GM12891 (cell line): Measurements from ENCODE around the gene ETHE1.

Source experiments
- DNase-seq: peaks from one replicate; pipeline ENCODE4 v3.0.0; 2011; ENCODE audit warnings: low spot score; ENCODE audit not compliant: insufficient read length
- FAIRE-seq: peaks from 2 replicates; lab custom pipeline; 2011; peaks lifted over from hg19 to GRCh38; lab: Jason Lieb, UNC
- PAX5 ChIP-seq: IDR thresholded peaks from 2 replicates; pipeline ENCODE4 v1.6.1; 2011; ENCODE audit warnings: low read length, moderate library complexity, mild to moderate bottlenecking; ENCODE audit not compliant: insufficient read depth, severe bottlenecking
- POLR2A ChIP-seq: IDR thresholded peaks from 2 replicates; pipeline ENCODE4 v1.6.1; 2011; ENCODE audit warnings: low read depth, low read length, control low read depth
- POLR2AphosphoS5 ChIP-seq: IDR thresholded peaks from 2 replicates; pipeline ENCODE4 v1.6.1; 2011; ENCODE audit warnings: low read depth, low read length, control low read depth
- POU2F2 ChIP-seq: IDR thresholded peaks from 2 replicates; pipeline ENCODE4 v1.6.1; 2011; ENCODE audit warnings: low read depth, mild to moderate bottlenecking, control low read depth, low read length, moderate library complexity
- SPI1 ChIP-seq: IDR thresholded peaks from 2 replicates; pipeline ENCODE4 v1.6.1; 2011; ENCODE audit warnings: low read depth, low read length, control low read depth
- TAF1 ChIP-seq: IDR thresholded peaks from 2 replicates; pipeline ENCODE4 v1.6.1; 2011; ENCODE audit warnings: low read depth, low read length, control low read depth

ETHE1 gene

GRCh38 chr19:43479226-43479625 is 47.8 kb downstream of the ETHE1 start:
- FAIRE-seq (no peak), DNase-seq (no peak)
- TF ChIP-seq POLR2AphosphoS5 (no peak), POU2F2 (no peak), PAX5 (no peak), TAF1 (no peak), SPI1 (no peak), POLR2A (no peak)

GRCh38 chr19:43478323-43478722 is 48.7 kb downstream of the ETHE1 start:
- DNase-seq (no peak), FAIRE-seq (no peak)
- no peak for TF ChIP-seq TAF1
- no peak for TF ChIP-seq SPI1
- no peak for TF ChIP-seq POLR2A
- no peak for TF ChIP-seq POLR2AphosphoS5
- no peak for TF ChIP-seq PAX5
- no peak for TF ChIP-seq POU2F2

GRCh38 chr19:43476606-43477005 is 50.4 kb downstream of the ETHE1 start:
- FAIRE-seq (no peak), DNase-seq (no peak)
- TF ChIP-seq POLR2AphosphoS5, result no peak
- no peak for TF ChIP-seq PAX5
- TF ChIP-seq POLR2A, result no peak
- no peak for TF ChIP-seq POU2F2
- TF ChIP-seq TAF1, result no peak
- TF ChIP-seq SPI1, result no peak

GRCh38 chr19:43474986-43475705 is 51.9 kb downstream of the ETHE1 start:
- no peak for TF ChIP-seq PAX5
- TF ChIP-seq POU2F2, result no peak
- TF ChIP-seq SPI1, result peak; percentile 50
- 0 out of 2 replicates have a peak, but pooled peaks have one; percentile 21 for TF ChIP-seq POLR2A
- 0 out of 2 replicates have a peak, but pooled peaks have one; percentile 13 for TF ChIP-seq TAF1
- no peak for TF ChIP-seq POLR2AphosphoS5
- FAIRE-seq, result peak; percentile 98
- DNase-seq, result peak; percentile 92

GRCh38 chr19:43474487-43474886 is 52.5 kb downstream of the ETHE1 start:
- DNase-seq (no peak), FAIRE-seq (no peak)
- TF ChIP-seq TAF1 (no peak), SPI1 (no peak), POLR2A (no peak), POU2F2 (no peak), PAX5 (no peak), POLR2AphosphoS5 (no peak)

- TF ChIP-seq PAX5 (no peak), TAF1 (no peak), SPI1 (no peak), POLR2AphosphoS5 (no peak), POLR2A (no peak), POU2F2 (no peak)
- no peak for DNase-seq
- FAIRE-seq, result no peak
These were observed 55.9 kb downstream of the ETHE1 start for GRCh38 chr19:43471091-43471490.

GRCh38 chr19:43470288-43470687 is 56.7 kb downstream of the ETHE1 start:
- FAIRE-seq, result no peak
- TF ChIP-seq POU2F2 (no peak), TAF1 (no peak), POLR2AphosphoS5 (no peak), POLR2A (no peak), SPI1 (no peak), PAX5 (no peak)
- no peak for DNase-seq

- DNase-seq (no peak), FAIRE-seq (no peak)
- TF ChIP-seq POU2F2 (no peak), PAX5 (no peak), POLR2AphosphoS5 (no peak), TAF1 (no peak), POLR2A (no peak), SPI1 (no peak)
These were observed 57.9 kb downstream of the ETHE1 start for GRCh38 chr19:43469160-43469480.

GRCh38 chr19:43468354-43469159 is 58.4 kb downstream of the ETHE1 start:
- no peak for FAIRE-seq
- DNase-seq, result no peak
- TF ChIP-seq POLR2AphosphoS5 (no peak), POLR2A (no peak)

GRCh38 chr19:43467730-43468129 is 59.3 kb downstream of the ETHE1 start:
- FAIRE-seq (no peak), DNase-seq (no peak)
- no peak for TF ChIP-seq TAF1
- TF ChIP-seq SPI1, result no peak
- no peak for TF ChIP-seq POU2F2
- no peak for TF ChIP-seq PAX5
- no peak for TF ChIP-seq POLR2AphosphoS5
- no peak for TF ChIP-seq POLR2A
